SK-N-SH (cell line): ENCODE measurements around the gene ANKRD13B. TPM values are rescaled to one million over a fixed set of nuclear protein-coding genes. Genes with fewer than 3 reads are reported as not detected.

Experiments
- CTCF ChIA-PET: fragments of 300-600, 350-600 bp; formaldehyde crosslinking; extraction: SDS; loops from one replicate; lab custom pipeline; 2021; lab: Yijun Ruan, JAX
- POLR2A ChIA-PET: fragments of 350-600 bp; sonication (Branson Sonifier 250); formaldehyde crosslinking; extraction: SDS; loops from one replicate; lab custom pipeline; 2020; ENCODE audit warnings: antibody characterized with exemption, inconsistent platforms; lab: Yijun Ruan, JAX
- DNase-seq: peaks from one replicate; pipeline ENCODE4 v3.0.0; 2012
- H2AFZ ChIP-seq: fragments of 200-600 bp; sonication (generic); 2 replicates; pipeline ENCODE4 v1.8.1; 2016; ENCODE audit warnings: antibody characterized with exemption, mild to moderate bottlenecking, low read depth
- H3F3A ChIP-seq: fragments of 200-600 bp; sonication (generic); replicated peaks from 2 replicates; pipeline ENCODE3; 2016; ENCODE audit warnings: antibody characterized with exemption, mild to moderate bottlenecking; ENCODE audit not compliant: insufficient read depth
- H3K27ac ChIP-seq, 2 experiments: fragments of 200-500 bp in 1 of 2; fragments of 200-600 bp in 1 of 2; sonication (Bioruptor generic) in 1 of 2; sonication (generic), shearing (Covaris generic) in 1 of 2; 2 replicates each; pipeline versions ENCODE4 v1.5.1 to v1.6.1; 2014 to 2016; ENCODE audit warnings: low read depth in 2 of 2, inconsistent platforms in 1 of 2, low read length in 1 of 2, mild to moderate bottlenecking in 1 of 2, mixed read lengths in 1 of 2
- H3K27me3 ChIP-seq: fragments of 200-600 bp; sonication (generic), shearing (Covaris generic); 2 replicates; pipeline ENCODE4 v1.6.1; 2016; ENCODE audit warnings: mixed run types; ENCODE audit not compliant: insufficient read depth
- H3K36me3 ChIP-seq, 2 experiments: fragments of 200-500 bp in 1 of 2; fragments of 200-600 bp in 1 of 2; sonication (Bioruptor generic) in 1 of 2; sonication (generic) in 1 of 2; replicated peaks in 1 of 2; 2 replicates each; pipeline versions ENCODE3 to v1.5.1; 2014 to 2016; ENCODE audit warnings: low read length in 1 of 2, mild to moderate bottlenecking in 1 of 2; ENCODE audit not compliant: insufficient read depth in 2 of 2, control insufficient read depth in 1 of 2
- H3K4me1 ChIP-seq, 2 experiments: fragments of 200-500 bp in 1 of 2; fragments of 200-600 bp in 1 of 2; sonication (Bioruptor generic) in 1 of 2; sonication (generic), shearing (Covaris generic) in 1 of 2; 2 replicates each; pipeline versions ENCODE4 v1.5.1 to v1.6.1; 2014 to 2016; ENCODE audit warnings: low read depth in 1 of 2, low read length in 1 of 2, mixed run types in 1 of 2; ENCODE audit not compliant: insufficient read depth in 2 of 2, control insufficient read depth in 1 of 2
- H3K4me2 ChIP-seq: fragments of 200-600 bp; sonication (generic), shearing (Covaris generic); 2 replicates; pipeline ENCODE4 v1.6.1; 2017; ENCODE audit warnings: mixed run types
- H3K4me3 ChIP-seq, 2 experiments: fragments of 200-500 bp in 1 of 2; fragments of 200-600 bp in 1 of 2; sonication (Bioruptor generic) in 1 of 2; sonication (generic), shearing (Covaris generic) in 1 of 2; 2 replicates each; pipeline versions ENCODE4 v1.5.1 to v1.8.1; 2014 to 2016; ENCODE audit warnings: low read depth in 2 of 2, inconsistent platforms in 1 of 2, low read length in 1 of 2, mild to moderate bottlenecking in 1 of 2, mixed read lengths in 1 of 2, moderate library complexity in 1 of 2
- H3K79me2 ChIP-seq: fragments of 200-600 bp; sonication (generic); 2 replicates; pipeline ENCODE4 v1.8.1; 2017; ENCODE audit warnings: mild to moderate bottlenecking; ENCODE audit not compliant: insufficient read depth
- H3K9ac ChIP-seq: fragments of 200-600 bp; sonication (generic); 2 replicates; pipeline ENCODE4 v1.6.1; 2017; ENCODE audit warnings: mixed run types
- H3K9me2 ChIP-seq: fragments of 200-600 bp; sonication (generic); 2 replicates; pipeline ENCODE4 v1.6.1; 2017; ENCODE audit warnings: mixed run types
- H3K9me3 ChIP-seq: fragments of 200-600 bp; sonication (generic); 2 replicates; pipeline ENCODE4 v1.6.1; 2017; ENCODE audit warnings: mixed run types, mild to moderate bottlenecking, moderate library complexity
- H4K20me1 ChIP-seq: fragments of 200-600 bp; sonication (generic); 2 replicates; pipeline ENCODE4 v1.6.1; 2017; ENCODE audit warnings: mild to moderate bottlenecking, mixed run types; ENCODE audit not compliant: insufficient read depth
- CHD2 ChIP-seq: fragments of 150-350 bp; IDR thresholded peaks from 2 replicates; pipeline ENCODE4 v1.6.1; 2018; ENCODE audit warnings: low read length; ENCODE audit not compliant: partially characterized antibody
- EP300 ChIP-seq, 2 experiments: IDR thresholded peaks; 2 replicates each; pipeline versions ENCODE4 v1.4.0 to v1.6.1; 2012; ENCODE audit warnings: borderline replicate concordance in 1 of 2, low read depth in 1 of 2, low read length in 1 of 2
- FOSL2 ChIP-seq: IDR thresholded peaks from 2 replicates; pipeline ENCODE4 v1.4.0; 2012; ENCODE audit warnings: low read depth, mild to moderate bottlenecking, moderate library complexity, borderline replicate concordance
- GABPA ChIP-seq: IDR thresholded peaks from 2 replicates; pipeline ENCODE4 v1.4.0; 2012; ENCODE audit warnings: low read depth, mild to moderate bottlenecking
- GATA2 ChIP-seq: sonication (generic); formaldehyde crosslinking; IDR thresholded peaks from 2 replicates; pipeline ENCODE4 v1.5.0; 2020; ENCODE audit warnings: mild to moderate bottlenecking, missing genetic modification reagents
- NRF1 ChIP-seq: IDR thresholded peaks from 2 replicates; pipeline ENCODE4 v1.6.1; 2012; ENCODE audit warnings: low read depth, mild to moderate bottlenecking, low read length
- PBX3 ChIP-seq: IDR thresholded peaks from 2 replicates; pipeline ENCODE4; 2012
- RXRA ChIP-seq: IDR thresholded peaks from 2 replicates; pipeline ENCODE4 v1.4.0; 2012; ENCODE audit warnings: low read depth, mild to moderate bottlenecking, borderline replicate concordance
- SIN3A ChIP-seq: IDR thresholded peaks from 2 replicates; pipeline ENCODE4 v1.6.1; 2012; ENCODE audit warnings: low read depth, mild to moderate bottlenecking, low read length, moderate library complexity, borderline replicate concordance
- TCF12 ChIP-seq: IDR thresholded peaks from 2 replicates; pipeline ENCODE4 v1.4.0; 2012
- USF1 ChIP-seq: IDR thresholded peaks from 2 replicates; pipeline ENCODE4 v1.4.0; 2012; ENCODE audit warnings: low read depth, borderline replicate concordance
- USF2 ChIP-seq: fragments of 150-350 bp; IDR thresholded peaks from 2 replicates; pipeline ENCODE4 v1.6.1; 2017; ENCODE audit warnings: antibody characterized with exemption, low read length, low read depth, borderline replicate concordance
- YY1 ChIP-seq: IDR thresholded peaks from 2 replicates; pipeline ENCODE4 v1.4.0; 2012; ENCODE audit warnings: low read depth, mild to moderate bottlenecking
- WGBS: methylation state at CpG from one replicate; pipeline ENCODE4 v1.1.6; 2017; ENCODE audit warnings: low lambda C conversion rate; 5-methylcytosine and 5-hydroxymethylcytosine counted together
- polyA plus RNA-seq, 3 experiments: library from polyadenylated mRNA; depleted of rRNA; stranded (reverse); fragments of >200 nt; gene quantifications; 2 replicates each; pipeline ENCODE4 v1.2.3, GENCODE V29; 2012

ANKRD13B gene
- polyA plus RNA-seq, 1 of the 3 experiments (the other 2 are of a cell fraction), result 16.1 TPM

- H3K9me2 ChIP-seq, result no peaks in the 10 kb centered on the region
- H3K9me3 ChIP-seq, result no peaks in the 10 kb centered on the region
- H4K20me1 ChIP-seq, result peaks cover 73% of the 10 kb centered on the region
- TF ChIP-seq RXRA (no peak), GATA2 (CRISPR knock-in tag) (no peak), GABPA (no peak), PBX3 (no peak), FOSL2 (no peak), EP300 (IDR thresholded peaks at IDR 0.05; ENCODE audit: borderline replicate concordance in 1 of 2, low read depth in 1 of 2, low read length in 1 of 2) (no peak), USF2 (no peak), NRF1 (no peak), USF1 (no peak), TCF12 (no peak), SIN3A (no peak), YY1 (no peak), CHD2 (no peak)
- TF ChIP-seq, all 33 proteins: peak for 0
- no peaks in the 10 kb centered on the region for H3K27me3 ChIP-seq
- POLR2A ChIA-PET, result no interaction called here
- H3K79me2 ChIP-seq, result peaks cover 74% of the 10 kb centered on the region
- peaks cover 12 to 46% of the 10 kb centered on the region in 2 experiments; a peak in 3 of 4 replicates for H3K4me1 ChIP-seq
- 0 out of 2 replicates have a peak overlapping the region, but pooled peaks have one; percentile 15 for H3K4me2 ChIP-seq
- peak; percentile 25 for DNase-seq
- no peak overlapping the region; a peak in 1 of 4 replicates for H3K27ac ChIP-seq
- peaks cover 5% of the 10 kb centered on the region for H3F3A ChIP-seq
- no peak overlapping the region for H3K9ac ChIP-seq
- CTCF ChIA-PET, result interaction anchor here (1.3 to 12.7 kb wide), 4 partner anchors 7 to 221 kb away, joined by 3 to 166 read pairs (median 64); partner anchors contain the start of genes ABHD15, ANKRD13B and TP53I13
- no peak overlapping the region for H2AFZ ChIP-seq
- H3K36me3 ChIP-seq, result peaks cover under 1 to 32% of the 10 kb centered on the region in 2 experiments
- H3K4me3 ChIP-seq, result no peak overlapping the region
- 86% methylated on average over 11 of the region's 12 CpGs for WGBS
These were observed 8.4 kb upstream of the ANKRD13B start for GRCh38 chr17:29584452-29585079.
